H1 (cell line): Measurements from ENCODE around the gene PDIA5. TPM values are rescaled to one million over a fixed set of nuclear protein-coding genes. Genes with fewer than 3 reads are reported as not detected.
A peak's percentile ranks its signal among the peaks of the same experiment; 100 is the strongest.

Experiments
- CTCF ChIA-PET: fragments of 300-600 bp; sonication (Branson Sonifier 250); formaldehyde crosslinking; loops from one replicate; lab custom pipeline; 2021; ENCODE audit not compliant: partially characterized antibody; lab: Charles Lee
- POLR2A ChIA-PET: fragments of 300-600 bp; sonication (Branson Sonifier 250); formaldehyde crosslinking; loops from one replicate; lab custom pipeline; 2021; ENCODE audit warnings: inconsistent platforms; ENCODE audit not compliant: partially characterized antibody; lab: Charles Lee
- DNase-seq, 2 experiments: peaks; one replicate each; pipeline versions ENCODE4 v3.0.0 to v3.0.0-alpha.2; 2010 to 2022; ENCODE audit warnings: low spot score in 2 of 2, low read depth in 1 of 2, mixed read lengths in 1 of 2
- FAIRE-seq: peaks from 2 replicates; lab custom pipeline; 2011; peaks lifted over from hg19 to GRCh38; lab: Jason Lieb, UNC
- H2AFZ ChIP-seq: 2 replicates; pipeline ENCODE4 v1.8.1; 2012; ENCODE audit warnings: low read length, inconsistent platforms
- H2AK5ac ChIP-seq: 2 replicates; pipeline ENCODE4 v1.6.1; 2013; ENCODE audit warnings: low read depth, low read length
- H2BK120ac ChIP-seq: replicated peaks from 2 replicates; pipeline ENCODE3; 2013; ENCODE audit warnings: low read depth, low read length, inconsistent platforms
- H2BK12ac ChIP-seq: 2 replicates; pipeline ENCODE4 v1.6.1; 2013; ENCODE audit warnings: low read depth, low read length
- H2BK15ac ChIP-seq: 2 replicates; pipeline ENCODE4 v1.6.1; 2013; ENCODE audit warnings: low read length
- H2BK20ac ChIP-seq: 2 replicates; pipeline ENCODE4 v1.6.1; 2013; ENCODE audit warnings: low read length
- H2BK5ac ChIP-seq: 2 replicates; pipeline ENCODE4 v1.6.1; 2013; ENCODE audit warnings: low read depth, low read length
- H3K14ac ChIP-seq: 2 replicates; pipeline ENCODE4 v1.6.1; 2013; ENCODE audit warnings: inconsistent platforms; ENCODE audit not compliant: insufficient read length
- H3K18ac ChIP-seq: 2 replicates; pipeline ENCODE4 v1.6.1; 2013; ENCODE audit warnings: low read length; ENCODE audit errors: extremely low read depth
- H3K23ac ChIP-seq: 2 replicates; pipeline ENCODE4 v1.6.1; 2013; ENCODE audit warnings: inconsistent platforms; ENCODE audit not compliant: insufficient read length
- H3K23me2 ChIP-seq: 2 replicates; pipeline ENCODE4 v1.6.1; 2013; ENCODE audit warnings: low read depth, low read length
- H3K27ac ChIP-seq: 2 replicates; pipeline ENCODE4 v1.6.1; 2011; ENCODE audit warnings: low read depth, low read length, inconsistent platforms
- H3K27me3 ChIP-seq, 4 experiments: replicated peaks in 1 of 4; 1 replicate in 1 of 4; 2 replicates in 3 of 4; pipeline versions ENCODE4 v1.6.1 to v1.8.1; 2011 to 2013; ENCODE audit warnings: low read length in 3 of 4, mild to moderate bottlenecking in 3 of 4, inconsistent platforms in 2 of 4, mixed read lengths in 2 of 4, moderate library complexity in 1 of 4; ENCODE audit not compliant: control insufficient read depth in 3 of 4, insufficient read depth in 3 of 4; ENCODE audit errors: extremely low read depth in 1 of 4
- H3K36me3 ChIP-seq, 4 experiments: 2 replicates each; pipeline versions ENCODE4 v1.6.1 to v1.8.1; 2011 to 2013; ENCODE audit warnings: mild to moderate bottlenecking in 4 of 4, low read length in 3 of 4, moderate library complexity in 2 of 4, control low read depth in 1 of 4, inconsistent platforms in 1 of 4; ENCODE audit not compliant: insufficient read depth in 4 of 4, control insufficient read depth in 2 of 4
- H3K4ac ChIP-seq: replicated peaks from 2 replicates; pipeline ENCODE3; 2013; ENCODE audit warnings: low read length, low read depth, mixed read lengths, inconsistent platforms; ENCODE audit not compliant: insufficient read length
- H3K4me1 ChIP-seq, 4 experiments: replicated peaks in 1 of 4; 1 replicate in 1 of 4; 2 replicates in 3 of 4; pipeline versions ENCODE4 v1.6.1 to v1.8.1; 2011 to 2013; ENCODE audit warnings: low read length in 3 of 4, inconsistent platforms in 2 of 4, mixed read lengths in 1 of 4; ENCODE audit not compliant: insufficient read depth in 4 of 4, control insufficient read depth in 3 of 4
- H3K4me2 ChIP-seq, 2 experiments: 2 replicates each; pipeline versions ENCODE4 v1.6.1 to v1.8.1; 2011 to 2013; ENCODE audit warnings: low read depth in 2 of 2, low read length in 2 of 2, control low read depth in 1 of 2, inconsistent platforms in 1 of 2, mild to moderate bottlenecking in 1 of 2; ENCODE audit not compliant: insufficient read depth in 1 of 2
- H3K4me3 ChIP-seq, 4 experiments: fragments of 200-600, 300-600 bp in 1 of 4; sonication (generic), shearing (Covaris generic), sonication (Bioruptor Twin) in 1 of 4; 2 replicates each; pipeline versions ENCODE4 v1.5.1 to v1.8.1; 2011 to 2016; ENCODE audit warnings: low read length in 4 of 4, low read depth in 3 of 4, control low read depth in 2 of 4, inconsistent platforms in 2 of 4, mild to moderate bottlenecking in 2 of 4, mixed read lengths in 1 of 4, moderate library complexity in 1 of 4; ENCODE audit not compliant: insufficient read depth in 2 of 4; ENCODE audit errors: extremely low read depth in 1 of 4
- H3K56ac ChIP-seq: replicated peaks from 2 replicates; pipeline ENCODE3; 2013; ENCODE audit warnings: low read depth, mild to moderate bottlenecking, mixed read lengths, low read length, inconsistent platforms; ENCODE audit not compliant: insufficient read length
- H3K79me1 ChIP-seq: 2 replicates; pipeline ENCODE4 v1.6.1; 2013; ENCODE audit warnings: low read depth, low read length, control low read depth
- H3K79me2 ChIP-seq, 2 experiments: 2 replicates each; pipeline versions ENCODE4 v1.6.1 to v1.8.1; 2012 to 2013; ENCODE audit warnings: low read length in 2 of 2, mild to moderate bottlenecking in 2 of 2, inconsistent platforms in 1 of 2; ENCODE audit not compliant: insufficient read depth in 2 of 2, control insufficient read depth in 1 of 2
- H3K9ac ChIP-seq, 4 experiments: replicated peaks in 1 of 4; 1 replicate in 1 of 4; 2 replicates in 3 of 4; pipeline versions ENCODE4 v1.6.1 to v1.8.1; 2011 to 2013; ENCODE audit warnings: low read depth in 3 of 4, low read length in 3 of 4, control low read depth in 2 of 4, mild to moderate bottlenecking in 2 of 4, moderate library complexity in 2 of 4, inconsistent platforms in 1 of 4; ENCODE audit errors: extremely low read depth in 1 of 4
- H3K9me3 ChIP-seq, 2 experiments: 2 replicates each; pipeline versions ENCODE4 v1.6.1 to v1.8.1; 2012 to 2013; ENCODE audit warnings: mild to moderate bottlenecking in 2 of 2, moderate library complexity in 2 of 2, control low read depth in 1 of 2, inconsistent platforms in 1 of 2, low read depth in 1 of 2, low read length in 1 of 2, mixed read lengths in 1 of 2; ENCODE audit not compliant: insufficient read depth in 2 of 2
- H4K20me1 ChIP-seq, 2 experiments: replicated peaks in 1 of 2; 2 replicates each; pipeline versions ENCODE3 to v1.8.1; 2011 to 2013; ENCODE audit warnings: inconsistent platforms in 2 of 2, low read length in 2 of 2, mild to moderate bottlenecking in 1 of 2; ENCODE audit not compliant: insufficient read depth in 2 of 2, control insufficient read depth in 1 of 2
- H4K5ac ChIP-seq: 2 replicates; pipeline ENCODE4 v1.6.1; 2013; ENCODE audit warnings: low read length, low read depth, mixed read lengths, inconsistent platforms; ENCODE audit not compliant: insufficient read length
- H4K8ac ChIP-seq: 2 replicates; pipeline ENCODE4 v1.8.0; 2013; ENCODE audit warnings: mild to moderate bottlenecking, moderate library complexity, low read length, inconsistent platforms; ENCODE audit not compliant: insufficient read depth; ENCODE audit errors: extremely low read depth
- H4K91ac ChIP-seq: replicated peaks from 2 replicates; pipeline ENCODE3; 2013; ENCODE audit warnings: low read length, mixed read lengths, inconsistent platforms; ENCODE audit not compliant: insufficient read length
- EZH2 ChIP-seq: fragments of 200-600 bp; sonication (generic); IDR thresholded peaks from 2 replicates; pipeline ENCODE4 v1.7.1; 2012; ENCODE audit warnings: low read depth, mild to moderate bottlenecking, moderate library complexity, low read length, inconsistent platforms; ENCODE audit not compliant: severe bottlenecking
- KDM4A ChIP-seq: IDR thresholded peaks from one replicate; pipeline ENCODE4 v1.7.1; 2012; ENCODE audit warnings: low read depth, mild to moderate bottlenecking, moderate library complexity, low read length, inconsistent platforms; ENCODE audit not compliant: severe bottlenecking
- YY1 ChIP-seq: IDR thresholded peaks from 2 replicates; pipeline ENCODE4 v1.6.1; 2011; ENCODE audit warnings: low read depth, mild to moderate bottlenecking, low read length
- WGBS, 2 experiments: shearing (Covaris generic) in 1 of 2; methylation state at CpG; one replicate each; pipeline versions ENCODE4 v1.1.6 to v1.1.7; 2013 to 2015; ENCODE audit warnings: low lambda C conversion rate in 2 of 2, mixed read lengths in 2 of 2, inconsistent platforms in 1 of 2, low coverage in 1 of 2, missing lambda C conversion rate in 1 of 2; ENCODE audit not compliant: insufficient replicate concordance in 2 of 2, insufficient coverage in 1 of 2, insufficient read length in 1 of 2; ENCODE audit errors: extremely low coverage in 1 of 2, missing lambda C conversion rate in 1 of 2; 5-methylcytosine and 5-hydroxymethylcytosine counted together
- polyA plus RNA-seq, 7 experiments: library from polyadenylated mRNA; depleted of rRNA in 3 of 7; stranded (reverse) in 5 of 7; unstranded in 2 of 7; fragments of >200 nt in 5 of 7; fragments of 200-250 nt in 2 of 7; gene quantifications; 1 replicate in 5 of 7; 2 replicates in 1 of 7; 4 replicates in 1 of 7; pipeline versions ENCODE4 v1.2.1 to v1.2.3, GENCODE V29; 2011 to 2013; ENCODE audit warnings: missing spikeins in 2 of 7, mixed read lengths in 2 of 7
- total RNA-seq: library from RNA; stranded (reverse); fragmentation: NEBNext Ultra II Directional; extraction: Animal tissue kit (Norgen Biotek cat#: 25700); gene quantifications from 2 replicates; pipeline ENCODE4 v1.2.1, GENCODE V29; 2021

PDIA5 gene
- total and polyA plus RNA-seq, 2 of the 8 experiments (the other 6 are each of a cell fraction or from before 2014, with no cell fraction given), result 18.2 to 32.8 TPM

GRCh38 chr3:123100193-123100776 is 33.5 kb downstream of the PDIA5 start:
- peaks cover 2 to 24% (median 8%) of the 10 kb centered on the region in 4 experiments; a peak in 6 of 8 replicates for H3K36me3 ChIP-seq
- H3K4ac ChIP-seq, result peak overlapping the region; percentile 82
- no peak overlapping the region; a peak in 1 of 4 replicates for H3K4me2 ChIP-seq
- H4K91ac ChIP-seq, result peak overlapping the region; percentile 49
- H3K4me3 ChIP-seq, result no peak overlapping the region
- H3K27ac ChIP-seq, result peak overlapping the region; percentile 37; the same call in 1 of the 2 replicates
- H3K56ac ChIP-seq, result no peak overlapping the region
- no peak for DNase-seq
- no peaks in the 10 kb centered on the region for H3K79me2 ChIP-seq
- H3K79me1 ChIP-seq, result peaks cover 5% of the 10 kb centered on the region
- no peak overlapping the region for H2AFZ ChIP-seq
- ChIA-PET CTCF (interaction anchor here (1.2 to 2.4 kb wide), 9 partner anchors 10 to 158 kb away, joined by 3 to 10 read pairs (median 5); no protein-coding TSS in a partner anchor), POLR2A (no interaction called here)
- TF ChIP-seq YY1 (no peak), KDM4A (no peak), EZH2 (no peak)
- peak overlapping the region; percentile 50; the same call in 1 of the 2 replicates for H2BK5ac ChIP-seq
- H3K14ac ChIP-seq, result no peak overlapping the region
- no peaks in the 10 kb centered on the region for H3K23me2 ChIP-seq
- no peak overlapping the region for H3K18ac ChIP-seq
- H4K5ac ChIP-seq, result no peak overlapping the region
- no peak overlapping the region for H3K23ac ChIP-seq
- H2BK120ac ChIP-seq, result no peak overlapping the region
- H4K8ac ChIP-seq, result no peak overlapping the region
- no peak overlapping the region for H3K9ac ChIP-seq
- WGBS, 2 experiments, result 91% methylated on average over 8 of the region's 8 CpGs; no CpG with 5 or more reads in 1 of the 2 experiments
- H4K20me1 ChIP-seq, result peaks cover 1 to 3% of the 10 kb centered on the region in 2 experiments
- no peak overlapping the region for H2AK5ac ChIP-seq
- no peaks in the 10 kb centered on the region for H3K27me3 ChIP-seq
- no peaks in the 10 kb centered on the region for H3K9me3 ChIP-seq
- FAIRE-seq, result no peak
- 0 out of 2 replicates have a peak overlapping the region, but pooled peaks have one; percentile 0 for H2BK15ac ChIP-seq
- H2BK12ac ChIP-seq, result peak overlapping the region; percentile 56
- H2BK20ac ChIP-seq, result no peak overlapping the region; the same call in 1 of the 2 replicates
- peaks cover 4 to 20% (median 12%) of the 10 kb centered on the region in 4 experiments for H3K4me1 ChIP-seq
